Non-pigmented ciliary epithelial cell (primary cell): ENCODE measurements around the gene TSPO2.

Source experiments
- DNase-seq: peaks from one replicate; pipeline ENCODE4 v3.0.0-alpha.2; 2010; ENCODE audit warnings: low read depth

TSPO2 gene

DNA sequence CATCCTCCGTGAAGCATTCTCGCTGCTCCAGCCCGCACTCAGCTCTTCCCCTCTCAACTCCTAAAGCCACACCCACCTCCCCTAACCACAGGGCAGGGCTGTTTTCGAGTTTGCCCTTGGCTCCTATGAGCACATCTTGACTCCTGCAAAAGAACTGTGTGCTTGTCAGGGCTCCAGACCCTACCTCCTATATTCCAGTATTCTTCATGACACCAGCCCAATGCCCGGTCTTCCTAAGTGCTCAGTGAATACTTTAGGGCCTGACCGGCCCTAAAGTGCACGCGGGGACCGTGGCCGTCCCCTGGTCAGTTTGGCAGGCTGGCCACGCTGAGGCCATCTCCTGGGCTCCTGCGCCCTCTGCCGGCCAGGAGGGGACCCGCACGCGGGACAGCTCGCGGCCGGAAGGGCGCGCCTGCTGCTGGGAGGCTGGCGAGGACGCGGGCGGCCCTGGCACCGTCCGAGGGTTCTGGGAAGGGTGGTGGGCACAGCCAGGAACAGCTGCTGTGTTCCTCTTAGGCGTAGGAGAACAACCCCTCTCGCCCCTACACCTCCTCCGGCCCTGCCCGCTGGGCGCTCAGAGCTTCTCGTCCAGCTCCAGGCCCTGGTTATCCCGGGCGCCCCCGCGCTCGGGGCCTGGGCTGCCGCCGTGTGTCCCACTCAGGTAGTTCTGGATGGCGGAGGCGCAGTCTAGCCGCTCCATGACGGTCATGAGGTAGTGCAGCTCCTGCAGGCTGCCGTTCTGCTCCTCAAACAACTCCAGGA, 14.3 kb upstream of the TSPO2 start:
- DNase-seq, result no peak

DNA sequence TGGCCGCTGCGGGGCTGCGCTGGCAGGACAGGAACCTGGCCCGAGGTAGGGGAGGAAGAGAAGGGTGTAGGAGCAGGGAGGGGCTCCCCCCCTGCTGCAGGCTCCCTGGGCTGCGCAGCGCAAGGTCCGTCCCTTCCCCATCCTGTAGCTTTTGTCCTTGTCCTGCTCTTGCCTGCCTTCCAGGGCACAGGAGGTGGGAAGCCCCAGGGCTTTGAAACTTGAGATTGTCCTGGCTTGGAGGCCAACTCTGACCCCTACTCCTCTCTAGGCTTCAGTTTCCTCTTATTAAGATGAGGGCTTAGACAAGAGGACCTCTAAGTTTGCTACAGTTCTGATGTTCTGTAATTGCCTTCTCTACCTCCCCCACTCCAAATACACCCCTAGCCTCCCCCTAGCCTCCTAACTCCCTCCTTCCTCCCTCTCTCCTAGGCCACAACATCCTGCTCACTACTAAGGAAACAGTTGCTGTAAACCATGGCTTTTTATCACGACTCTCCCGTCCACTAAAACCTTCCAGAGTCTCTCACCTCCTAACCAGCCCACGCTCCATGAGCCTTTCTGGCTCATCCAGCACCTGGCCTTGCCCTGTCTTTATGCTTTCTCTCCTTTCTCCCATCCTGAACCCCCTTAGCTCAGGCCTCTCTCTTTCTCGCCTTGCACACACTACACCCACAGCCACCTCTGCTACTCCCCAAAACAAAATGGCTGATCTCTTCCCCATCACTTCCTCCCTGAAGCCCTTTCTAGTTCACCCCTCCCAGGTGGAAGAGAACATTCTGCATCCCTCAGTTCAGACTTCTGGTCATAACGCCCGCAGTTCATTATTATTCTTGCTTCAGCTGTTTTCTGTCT, 13.5 kb upstream of the TSPO2 start:
- DNase-seq, result no peak

DNA sequence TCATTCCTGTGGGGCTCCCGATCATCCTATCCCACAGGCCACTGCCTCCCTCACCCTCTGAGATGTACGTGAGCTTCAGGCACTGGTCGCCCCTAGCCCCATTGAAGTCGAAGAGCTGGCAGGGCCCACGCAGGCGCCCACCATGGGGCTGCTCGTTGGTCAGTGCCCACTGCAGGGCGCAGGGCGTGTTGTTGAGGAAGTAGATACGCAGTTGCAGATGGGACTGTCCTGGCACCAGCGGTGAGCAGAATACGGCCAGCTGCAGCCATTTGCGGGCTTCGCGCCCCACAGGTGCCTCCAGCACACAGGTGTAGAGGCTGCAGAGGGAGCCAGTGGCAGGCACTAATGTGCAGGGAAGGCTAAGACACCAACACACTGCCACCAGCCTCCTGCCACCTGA, 9.4 kb upstream of the TSPO2 start:
- DNase-seq, result no peak

DNA sequence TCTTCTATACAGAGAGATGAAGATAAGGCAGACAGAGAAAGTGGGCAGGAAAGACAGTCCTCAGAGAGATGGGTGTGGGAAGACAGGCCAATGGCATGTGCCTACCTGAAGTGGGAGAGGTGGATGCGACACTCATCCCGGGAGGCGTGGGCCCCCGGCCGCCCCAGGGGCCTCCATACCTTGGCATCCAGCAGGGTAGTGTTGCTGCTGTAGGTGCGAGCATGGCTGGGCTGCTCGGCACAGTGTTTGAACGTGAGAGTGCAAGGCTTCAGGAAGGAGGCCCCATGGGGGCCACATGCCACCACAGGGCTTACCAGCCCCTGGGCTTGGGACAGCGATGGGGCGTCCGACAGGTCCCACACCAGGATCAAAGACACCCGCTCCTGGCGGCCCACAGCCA, 8.5 kb upstream of the TSPO2 start:
- no peak for DNase-seq

DNA sequence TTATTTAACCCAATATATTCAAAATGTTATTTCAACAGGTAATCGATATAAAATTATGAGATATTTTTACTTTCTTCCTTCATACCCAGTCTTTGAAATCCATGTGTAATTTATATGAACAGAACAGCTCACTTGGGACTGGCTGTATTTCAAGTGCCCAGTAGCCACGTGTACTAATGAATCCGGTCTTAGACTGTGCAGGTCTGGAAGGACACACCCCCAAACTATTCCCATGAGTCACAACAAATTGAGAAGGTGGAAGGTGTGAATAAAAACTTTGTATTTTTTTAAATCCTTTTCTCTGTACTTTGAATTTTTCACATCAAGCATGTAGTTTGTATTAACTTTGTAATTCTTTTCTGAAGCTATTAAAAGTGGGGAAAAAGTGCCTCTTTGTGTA, 6.1 kb upstream of the TSPO2 start:
- no peak for DNase-seq

DNA sequence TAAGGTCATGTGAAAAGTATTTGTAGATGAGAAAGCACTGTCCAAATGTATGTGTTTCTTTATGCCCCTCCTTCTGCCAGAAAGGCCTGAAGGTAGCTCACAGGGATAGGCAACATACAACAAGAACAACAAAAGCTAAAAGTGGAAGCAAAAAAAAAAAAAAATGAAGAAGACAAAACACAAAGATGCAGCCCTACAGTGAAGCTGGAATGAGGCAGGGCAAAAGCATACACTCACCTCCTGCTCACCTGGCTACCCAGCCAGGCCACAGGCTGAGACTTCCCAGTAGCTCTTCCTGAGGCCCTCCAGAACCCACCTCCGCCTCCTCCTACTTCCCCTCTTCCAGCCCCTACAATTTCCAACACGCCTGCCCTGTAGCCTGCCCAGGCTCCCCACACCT, 5.7 kb upstream of the TSPO2 start:
- no peak for DNase-seq

DNA sequence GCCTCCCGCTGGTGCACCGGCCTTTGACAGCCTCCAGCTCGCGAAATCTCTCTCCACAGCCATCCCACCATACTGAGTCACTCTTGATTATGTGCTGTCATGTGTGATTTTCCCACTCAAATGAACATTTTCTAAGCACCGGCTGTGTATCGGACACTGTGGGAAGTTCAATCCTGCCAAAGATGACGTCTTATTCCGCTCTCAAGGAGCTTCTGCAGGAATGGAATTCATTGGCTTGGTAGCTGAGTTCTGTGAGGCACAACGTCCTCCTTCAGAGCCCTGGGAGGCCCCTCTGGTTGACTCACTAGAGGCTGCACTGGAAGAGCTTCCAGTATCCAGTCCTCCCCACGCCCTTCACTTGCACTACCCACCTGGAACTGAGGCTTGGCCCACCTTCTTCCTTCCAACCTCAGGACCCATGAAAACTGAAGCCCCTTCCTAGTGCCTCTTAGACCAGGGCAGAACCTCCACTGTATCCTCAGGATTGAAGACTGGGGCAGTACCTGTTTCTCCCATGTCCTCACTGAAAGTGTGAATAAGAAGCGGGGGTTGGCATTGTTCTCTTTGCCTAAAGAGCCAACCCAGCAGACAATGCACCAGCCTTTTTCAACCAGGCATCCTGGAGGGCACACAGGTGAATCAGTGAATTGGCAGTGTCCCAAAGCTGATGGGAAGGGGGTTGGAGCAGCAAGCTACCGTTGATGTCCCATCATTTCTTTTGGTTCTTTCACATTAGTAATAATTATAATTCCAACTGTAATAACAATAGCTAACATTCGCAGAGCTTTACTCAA, 5.0 kb upstream of the TSPO2 start:
- no peak for DNase-seq

DNA sequence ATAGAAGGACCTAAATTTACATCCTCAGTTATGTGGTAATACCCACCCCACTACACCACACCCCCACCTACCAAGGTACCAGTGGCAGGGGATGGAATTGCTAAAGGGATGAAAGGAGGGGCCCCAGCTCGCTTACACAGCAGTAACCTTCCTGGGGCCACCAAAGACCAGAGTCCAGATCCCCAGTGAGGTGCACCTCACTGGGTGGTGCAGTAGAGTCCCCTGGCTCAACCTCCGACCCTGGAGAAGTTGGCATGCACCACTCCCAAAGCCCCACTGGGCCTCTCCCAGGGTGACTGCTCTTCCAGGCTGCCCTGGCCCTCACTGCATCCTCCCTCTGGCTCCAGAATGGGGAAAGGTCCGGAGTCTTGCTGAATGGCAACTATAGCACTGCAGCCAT, 4.1 kb upstream of the TSPO2 start:
- DNase-seq, result no peak

DNA sequence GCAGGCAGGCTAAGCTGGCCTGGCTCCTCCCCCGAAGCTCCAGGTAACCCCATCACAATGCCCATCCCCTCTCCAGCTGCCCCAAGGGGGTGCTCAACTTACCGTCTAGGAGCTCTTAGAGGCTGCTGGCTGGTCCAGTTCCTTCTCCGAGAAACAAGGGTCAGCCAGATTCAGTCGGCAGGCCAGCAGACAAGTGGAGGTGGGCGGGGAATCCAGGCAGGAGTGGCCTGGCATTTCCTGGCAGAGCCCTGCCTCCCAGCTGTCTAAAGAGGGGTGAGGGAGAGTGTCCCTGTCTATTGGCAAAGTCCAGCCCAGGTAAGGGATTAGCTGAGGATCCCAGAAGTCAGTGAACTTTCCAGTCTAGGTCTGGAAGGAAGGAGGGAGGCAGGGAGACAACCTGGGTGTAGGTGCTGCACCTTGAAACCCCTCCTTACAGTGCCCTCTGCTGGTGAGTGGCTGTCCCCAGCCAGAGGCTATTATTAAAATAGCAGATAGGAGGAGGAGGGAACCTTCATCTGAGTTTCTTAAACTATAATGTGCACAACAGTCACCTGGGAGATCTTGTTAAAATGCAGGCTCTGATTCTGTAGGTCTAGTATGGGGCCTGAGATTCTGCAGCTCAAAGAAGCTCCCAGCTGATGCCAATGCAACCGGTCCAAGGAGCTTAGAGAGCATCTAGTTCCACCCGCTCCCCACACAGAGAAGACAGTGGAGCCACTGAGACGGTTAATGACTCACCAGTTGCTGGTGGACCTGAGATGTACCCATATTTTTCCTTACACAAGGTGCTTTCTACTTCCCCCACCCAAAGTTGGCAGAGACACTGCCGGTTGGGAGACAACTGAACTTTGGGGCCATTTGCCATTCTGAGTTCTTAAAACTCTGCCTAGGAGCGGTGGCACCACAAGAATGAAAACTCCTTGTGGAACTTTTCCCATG, 2.9 kb upstream of the TSPO2 start, which contains the start of gene UNC5CL:
TSS of gene UNC5CL (minus strand) at position 162 of the 939 bp plus-strand sequence. CDS start 4,147 bp downstream, outside the sequence.
- no peak for DNase-seq

DNA sequence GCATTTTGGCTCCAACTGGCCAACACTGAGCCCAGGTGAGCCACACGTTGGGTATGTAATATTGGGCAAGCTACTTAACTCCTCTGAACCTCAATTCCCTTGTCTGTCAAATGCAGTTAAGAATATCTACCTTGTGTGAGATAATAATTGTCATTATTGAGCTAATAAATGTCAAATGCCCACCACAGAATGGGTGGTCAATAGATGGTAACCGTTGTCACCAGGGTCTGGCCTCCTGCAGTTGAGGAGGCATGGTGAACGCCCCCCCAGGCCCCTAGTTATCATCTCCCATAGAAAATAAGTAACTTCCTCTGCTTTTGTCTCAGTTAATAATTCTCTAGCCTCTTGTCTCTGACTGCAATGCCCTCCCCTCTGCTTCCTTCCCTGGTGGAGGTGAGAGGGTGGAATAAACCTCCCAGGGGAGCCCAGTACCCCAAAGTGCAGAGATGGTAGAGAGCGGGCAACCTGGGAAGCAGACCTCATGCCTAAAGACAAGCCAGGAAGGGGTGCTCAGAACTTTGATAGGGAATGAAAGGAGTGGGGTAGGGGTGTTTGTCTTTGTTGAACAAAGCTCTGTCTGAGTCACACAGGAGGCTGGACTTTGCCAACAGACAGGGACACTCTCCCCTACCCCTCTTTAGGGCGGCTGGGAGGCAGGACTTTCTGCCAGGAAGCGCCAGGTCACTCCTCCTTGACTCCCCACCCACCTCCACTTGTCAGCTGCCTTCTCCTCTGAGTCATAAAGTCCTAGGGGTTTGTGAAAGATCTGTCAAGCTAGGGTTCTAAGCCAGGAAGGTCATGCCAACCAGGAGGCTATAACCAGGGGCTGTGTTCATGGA, 1.9 kb upstream of the TSPO2 start:
- DNase-seq, result no peak

DNA sequence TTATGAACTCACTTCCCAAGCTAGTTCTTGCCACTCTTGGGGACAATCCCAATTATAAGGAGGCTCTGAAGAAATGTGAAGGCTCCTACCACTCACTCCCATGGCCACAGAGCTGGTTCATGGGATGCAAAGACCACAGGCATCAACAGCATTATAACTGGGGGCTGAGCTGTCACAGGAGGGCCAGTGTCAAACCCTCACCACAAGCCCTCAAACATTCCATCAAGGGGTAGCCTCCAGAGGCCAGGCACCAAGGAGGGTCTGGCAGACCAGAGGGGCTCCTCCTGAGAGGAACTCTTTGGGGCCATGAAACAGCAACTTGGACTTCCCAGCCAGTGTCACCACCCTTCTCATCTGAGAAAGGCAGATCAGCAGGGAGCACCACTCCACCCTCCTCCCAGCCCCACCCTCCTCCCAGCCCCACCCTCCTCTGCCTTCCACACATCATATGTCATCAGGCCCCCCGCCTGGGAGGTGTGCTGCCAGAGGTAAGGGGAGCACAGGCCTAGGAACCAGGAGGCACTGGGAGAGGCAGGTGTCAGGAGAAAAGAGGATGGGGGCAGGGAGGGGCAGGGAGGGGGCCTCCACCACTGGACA, 1.2 kb upstream of the TSPO2 start:
- DNase-seq, result no peak

DNA sequence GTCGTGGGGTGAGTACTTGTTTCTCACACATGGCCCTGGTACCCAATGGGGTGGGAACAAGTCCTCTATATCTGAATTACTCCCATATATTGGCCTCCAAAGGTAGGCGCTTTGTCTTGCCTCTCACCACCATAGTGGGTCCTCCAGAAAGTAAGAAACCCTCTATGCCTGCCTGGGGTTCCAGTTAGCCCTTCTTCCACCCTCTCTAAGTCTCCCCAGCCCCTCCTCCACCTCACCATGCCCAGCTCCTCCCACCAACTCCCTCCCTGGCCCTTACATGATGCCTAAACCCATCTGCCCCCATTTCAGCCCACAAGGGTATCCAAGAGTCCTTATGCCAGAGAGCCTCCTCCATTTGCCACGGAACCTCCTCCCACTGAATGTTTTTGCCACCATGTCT, 884 bp downstream of the TSPO2 start:
- no peak for DNase-seq

DNA sequence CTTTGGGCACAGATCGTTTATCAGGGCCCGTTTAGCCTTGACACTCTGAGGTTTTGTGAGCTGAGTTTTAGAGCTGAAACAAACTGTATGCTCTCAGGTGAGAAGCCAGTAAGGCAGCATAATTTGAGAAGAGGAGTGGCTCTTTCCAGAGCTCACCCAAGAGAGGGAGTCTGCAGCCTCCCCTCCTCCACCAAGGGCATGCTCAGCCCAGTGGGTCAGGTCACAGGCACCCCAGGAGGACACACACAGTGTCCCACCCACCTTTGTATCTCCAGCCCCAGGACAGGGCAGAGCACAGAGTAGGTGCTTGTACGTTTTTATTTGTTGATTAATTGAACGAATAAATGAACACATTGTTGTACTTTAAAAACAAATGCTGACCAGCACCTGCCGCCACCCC, 3.4 kb downstream of the TSPO2 start:
- DNase-seq, result no peak

DNA sequence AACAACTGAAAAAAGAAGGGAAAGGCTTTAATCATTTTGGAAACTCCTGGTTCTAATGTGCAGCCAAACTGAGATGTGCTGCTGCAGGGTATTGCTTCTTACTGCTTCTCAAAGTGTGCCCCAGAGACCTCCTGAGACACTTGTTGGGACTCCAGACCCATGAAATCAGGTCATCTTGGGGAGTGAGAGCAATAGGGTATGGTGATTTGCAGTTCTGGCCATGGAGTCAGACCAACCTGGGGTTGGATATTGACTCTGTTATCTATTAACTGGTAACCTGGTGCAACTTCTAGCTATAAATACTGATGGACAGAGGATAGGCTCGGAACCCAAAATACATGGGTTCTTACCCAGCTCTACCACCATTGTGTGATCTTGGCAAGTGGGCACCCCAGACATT, 3.8 kb downstream of the TSPO2 start:
- no peak for DNase-seq

DNA sequence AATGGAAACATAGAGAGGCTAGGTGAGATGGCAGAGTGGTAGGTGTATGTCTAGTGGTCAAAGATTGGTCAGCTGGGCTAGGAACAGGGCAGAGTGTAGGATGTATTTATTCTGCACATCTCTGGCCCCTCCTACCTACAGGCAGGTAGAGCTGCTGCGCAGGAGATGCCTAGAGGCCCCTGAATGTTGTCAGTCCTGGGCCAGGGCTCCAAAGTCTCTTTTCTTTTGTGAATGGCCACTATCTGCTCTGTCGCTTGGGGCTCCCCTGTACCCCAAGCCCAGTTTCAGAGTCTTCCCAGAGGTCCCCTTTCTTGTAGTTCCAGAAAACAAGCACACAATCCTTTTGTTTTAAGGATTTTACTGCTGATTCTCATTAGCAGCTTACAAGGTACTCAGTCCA, 5.0 kb downstream of the TSPO2 start:
- DNase-seq, result no peak

DNA sequence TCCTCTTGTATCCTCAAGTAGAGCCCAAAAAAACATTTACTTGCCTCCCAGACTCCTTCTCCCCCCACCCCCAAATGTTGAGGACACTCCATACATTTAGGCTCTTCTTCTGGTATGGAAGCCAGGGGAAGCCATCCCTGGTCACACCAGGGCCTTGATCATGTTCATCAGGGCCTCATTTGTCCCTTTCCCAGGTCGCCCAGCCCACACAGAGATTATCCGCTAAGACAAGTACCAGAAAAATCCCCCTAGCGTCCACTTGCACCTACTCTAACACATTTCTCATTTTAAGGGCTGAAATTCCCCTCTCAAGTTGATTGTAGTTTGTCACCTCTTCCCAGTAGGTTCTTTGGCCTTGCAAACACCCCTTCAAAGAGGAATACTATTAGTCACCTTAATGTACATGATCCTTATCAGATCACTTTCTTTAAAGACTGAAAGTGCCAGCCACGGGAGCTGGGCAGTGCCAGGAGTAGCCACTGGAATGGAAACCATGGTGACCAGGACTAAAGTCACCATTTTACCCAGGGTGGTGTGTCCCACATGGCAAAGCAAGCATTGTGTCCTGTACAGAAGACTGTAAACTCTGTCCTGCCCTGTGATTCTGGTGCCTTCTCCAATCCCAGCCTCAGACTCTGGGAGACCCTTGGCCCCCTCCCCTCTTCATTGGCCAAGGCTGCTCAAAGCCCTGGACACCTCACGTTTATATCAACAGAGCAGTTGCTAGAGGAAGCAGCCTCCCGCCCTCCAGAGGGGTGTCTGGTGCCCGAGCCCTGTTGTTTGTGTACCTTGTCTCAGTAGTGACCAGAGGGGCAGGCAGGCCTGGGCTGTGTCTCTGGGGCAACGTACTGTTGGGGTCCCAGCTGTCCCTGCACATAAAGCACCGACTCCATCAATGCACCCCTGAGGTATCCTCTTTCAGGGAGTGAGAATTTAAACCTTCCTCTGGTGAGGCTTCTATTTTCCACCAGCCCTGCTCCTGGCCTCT, 5.8 kb downstream of the TSPO2 start:
- no peak for DNase-seq

DNA sequence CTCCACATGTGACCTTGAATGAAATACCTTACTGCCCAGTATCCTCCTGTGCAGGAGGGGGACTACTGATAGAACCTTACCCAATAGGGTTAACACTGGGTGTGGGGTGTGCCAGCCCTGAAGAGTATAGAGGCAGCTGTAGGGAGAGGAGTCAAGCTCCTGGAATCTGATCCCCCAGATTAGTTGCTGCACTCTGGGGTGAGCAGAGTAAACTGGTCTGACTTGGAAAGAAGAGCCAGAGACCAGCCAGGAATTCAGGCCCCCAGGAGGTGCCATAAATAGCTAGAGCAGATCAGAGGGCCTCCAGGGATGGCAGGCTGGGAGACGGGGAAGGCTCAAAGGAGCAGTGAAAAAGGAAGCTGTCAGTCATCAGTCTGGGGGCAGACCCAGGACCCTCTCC, 7.3 kb downstream of the TSPO2 start:
- DNase-seq, result no peak

DNA sequence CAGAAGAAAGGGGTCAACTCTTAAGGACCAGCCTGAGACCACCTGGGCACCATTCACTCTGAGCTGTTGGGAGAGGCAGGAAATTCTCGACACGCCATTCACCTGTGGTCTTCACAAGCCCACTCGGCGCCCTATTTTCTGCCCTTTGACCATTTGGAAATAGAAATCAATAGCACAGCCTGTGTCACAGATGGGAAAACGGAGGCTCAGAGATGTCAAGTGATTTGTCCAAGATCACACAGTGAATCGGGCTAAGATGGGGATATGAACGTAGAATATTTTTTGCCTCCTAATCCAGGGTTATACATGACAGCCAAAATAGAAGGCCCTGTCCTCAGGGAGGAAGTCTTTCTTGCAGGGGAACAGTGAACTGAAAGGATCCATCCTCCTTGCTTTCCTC, 7.7 kb downstream of the TSPO2 start:
- no peak for DNase-seq

DNA sequence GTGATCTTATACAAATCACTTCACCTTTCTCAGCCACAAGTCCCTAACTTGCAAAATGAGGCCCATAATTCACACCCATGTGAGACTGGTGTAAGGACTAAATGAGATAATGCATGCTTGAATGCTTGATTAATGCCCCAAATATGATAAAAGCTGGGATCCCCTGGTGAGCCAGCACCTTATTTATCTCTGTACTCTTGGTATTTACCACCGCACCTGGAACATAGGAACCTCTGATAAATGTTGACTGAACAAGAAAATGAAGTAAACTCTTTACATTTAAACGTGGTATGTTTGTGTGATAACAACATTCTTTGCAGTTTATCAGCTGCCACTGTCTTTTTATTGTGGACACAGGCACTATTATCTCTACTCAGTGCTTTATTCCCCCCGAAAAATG, 8.3 kb downstream of the TSPO2 start:
- no peak for DNase-seq
